Measurements from ENCODE around the gene AUTS2. TPM values are rescaled to one million over a fixed set of nuclear protein-coding genes. Genes with fewer than 3 reads are reported as not detected.
"Not testable (repeated sequence)": the region's sequence is repeated elsewhere in the genome, so short reads cannot be mapped to it uniquely, and the experiment has no call there.

AUTS2 gene
- total RNA-seq, 1 experiment from 2014 or later = 2.2 TPM

DNA sequence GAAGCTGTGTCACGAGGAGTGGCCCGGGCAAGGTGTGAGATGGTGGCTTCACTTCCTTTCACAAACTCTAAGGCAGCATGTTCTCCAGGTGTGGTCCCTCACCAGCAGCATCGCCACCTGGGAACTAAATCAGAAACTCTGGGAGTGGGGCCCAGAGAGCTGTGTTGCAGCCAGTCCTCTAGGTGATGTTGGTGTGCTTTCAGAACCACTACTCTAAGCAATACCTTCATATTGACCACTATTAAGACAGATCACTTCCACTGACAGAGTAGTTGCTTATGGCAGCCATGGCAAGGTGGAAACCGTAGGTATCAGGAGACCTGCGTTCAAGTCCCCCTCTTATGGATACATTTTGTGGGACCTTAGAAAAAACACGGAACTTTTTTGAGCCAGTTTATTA lies 1037.9 kb downstream of the AUTS2 start:
- H3K4me3 ChIP-seq = no peak overlapping the region
- no peaks in the 10 kb centered on the region for H3K36me3 ChIP-seq
- H3K9me3 ChIP-seq = no peaks in the 10 kb centered on the region
- DNase-seq = no peak
- no peaks in the 10 kb centered on the region for H3K27me3 ChIP-seq

DNA sequence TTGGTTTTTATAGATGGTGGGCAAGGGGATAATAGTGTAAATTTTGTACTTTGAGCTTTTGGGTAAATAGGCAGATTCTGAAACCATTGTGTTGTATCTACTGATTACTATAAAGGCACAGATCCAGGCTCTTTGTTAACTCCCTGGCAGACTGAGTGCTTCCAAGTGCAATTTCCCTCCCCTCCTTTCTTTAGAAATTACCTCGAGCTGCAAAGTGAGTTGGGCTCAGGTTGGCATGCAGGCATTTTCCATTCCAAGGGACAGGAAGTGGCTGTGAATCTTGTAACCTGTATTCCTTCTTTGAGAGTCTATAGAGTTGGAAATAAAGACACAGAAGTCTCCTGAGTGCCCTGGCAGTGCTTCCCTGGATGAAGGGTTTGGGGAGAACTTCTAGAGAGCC lies 1039.5 kb downstream of the AUTS2 start:
- H3K9me3 ChIP-seq = no peaks in the 10 kb centered on the region
- no peak overlapping the region for H3K4me3 ChIP-seq
- H3K36me3 ChIP-seq = no peaks in the 10 kb centered on the region
- no peak for DNase-seq
- no peaks in the 10 kb centered on the region for H3K27me3 ChIP-seq

DNA sequence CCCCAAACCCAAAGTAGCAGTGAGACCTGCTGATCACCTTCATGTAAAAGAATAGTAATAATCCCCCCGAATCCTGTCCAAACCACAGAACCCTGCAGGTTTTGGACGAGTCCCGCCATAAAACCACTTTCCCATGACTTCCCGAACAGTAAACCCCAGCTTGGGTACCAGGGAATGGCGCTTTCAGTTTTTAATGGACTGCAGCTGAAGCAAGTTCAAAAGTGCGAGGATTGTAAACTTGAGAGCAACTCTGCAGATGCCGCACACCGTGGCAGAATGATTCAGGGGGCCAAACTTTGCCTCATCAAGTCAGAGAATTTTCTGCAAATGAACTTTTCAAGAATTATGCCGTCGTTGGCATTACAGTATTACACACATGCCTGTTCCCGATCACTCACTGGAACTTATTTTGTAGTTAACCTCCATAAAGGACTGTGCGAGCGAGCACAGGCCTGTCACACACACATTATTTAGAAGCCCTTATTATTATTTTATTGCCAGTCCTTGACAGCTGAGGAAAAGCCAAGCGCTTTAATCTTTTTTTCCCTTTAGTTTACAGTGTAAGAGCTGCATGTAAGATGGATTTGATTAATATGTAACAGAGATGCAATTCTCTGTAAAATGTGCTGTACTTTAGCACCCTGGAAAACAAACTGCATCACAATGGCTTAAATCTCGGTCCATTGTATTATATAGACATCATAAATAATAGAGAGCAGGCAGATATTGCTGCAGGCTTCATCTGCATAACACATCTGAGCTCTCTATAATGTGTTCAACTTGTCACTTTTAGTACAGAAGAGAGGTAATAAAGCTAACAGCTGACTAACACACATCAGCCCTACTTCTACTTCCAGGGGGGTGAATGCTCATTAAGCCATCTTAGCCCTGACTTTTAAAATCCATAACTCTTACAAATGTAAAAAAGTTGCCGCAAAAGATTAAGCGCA lies 1040.2 kb downstream of the AUTS2 start:
- no peaks in the 10 kb centered on the region for H3K36me3 ChIP-seq
- H3K9me3 ChIP-seq = no peaks in the 10 kb centered on the region
- no peak overlapping the region for H3K4me3 ChIP-seq
- H3K27me3 ChIP-seq = no peaks in the 10 kb centered on the region
- DNase-seq = no peak

DNA sequence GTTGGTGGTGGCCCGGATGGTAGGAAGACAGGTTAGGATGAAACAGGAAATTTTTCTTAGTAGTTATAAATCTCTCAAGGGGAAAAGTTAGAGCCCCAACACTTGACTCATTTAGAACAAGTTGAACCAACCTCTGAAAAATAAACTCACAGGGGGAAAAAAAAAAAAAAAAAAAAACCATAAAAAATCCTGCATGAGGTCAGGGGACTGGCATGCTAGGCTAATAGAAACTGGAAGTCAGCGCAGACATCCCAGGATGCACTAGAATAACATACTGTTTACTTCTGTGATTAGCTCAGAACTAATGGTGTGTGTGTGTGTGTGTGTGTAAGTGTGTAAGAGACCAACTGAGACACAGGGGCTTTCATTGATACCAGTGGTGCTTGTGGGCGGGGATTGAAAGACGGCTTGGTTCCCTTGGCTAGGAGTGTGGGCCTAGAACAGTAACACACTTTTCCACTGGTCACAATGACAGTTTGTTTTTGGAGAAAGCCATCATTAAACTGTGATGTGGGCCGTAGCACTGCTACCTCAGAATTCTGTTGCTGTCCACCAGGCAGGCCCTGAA lies 1042.1 kb downstream of the AUTS2 start:
- DNase-seq = no peak
- Histone ChIP-seq H3K4me3 (no peak overlapping the region), H3K27me3 (no peaks in the 10 kb centered on the region), H3K36me3 (no peaks in the 10 kb centered on the region), H3K9me3 (no peaks in the 10 kb centered on the region)

DNA sequence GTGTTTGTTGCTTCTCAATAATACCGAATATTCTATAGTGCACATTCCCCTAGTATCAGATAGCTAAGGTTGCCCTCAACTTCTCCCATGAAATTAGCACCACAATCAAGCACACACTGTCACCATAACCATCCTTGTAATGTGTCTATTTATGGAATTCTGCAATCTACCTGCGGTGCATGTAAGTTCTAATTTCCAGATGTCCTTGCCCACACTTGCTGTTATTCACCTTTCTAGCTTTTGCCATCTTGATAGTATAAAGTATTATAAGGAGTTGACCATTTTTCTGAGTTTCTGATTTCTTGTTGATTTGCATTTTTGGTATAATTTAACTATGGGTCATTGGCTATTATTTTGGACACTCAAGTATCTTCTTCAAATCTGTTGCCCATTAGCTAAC lies 1043.6 kb downstream of the AUTS2 start:
- H3K9me3 ChIP-seq = no peaks in the 10 kb centered on the region
- no peak for DNase-seq

DNA sequence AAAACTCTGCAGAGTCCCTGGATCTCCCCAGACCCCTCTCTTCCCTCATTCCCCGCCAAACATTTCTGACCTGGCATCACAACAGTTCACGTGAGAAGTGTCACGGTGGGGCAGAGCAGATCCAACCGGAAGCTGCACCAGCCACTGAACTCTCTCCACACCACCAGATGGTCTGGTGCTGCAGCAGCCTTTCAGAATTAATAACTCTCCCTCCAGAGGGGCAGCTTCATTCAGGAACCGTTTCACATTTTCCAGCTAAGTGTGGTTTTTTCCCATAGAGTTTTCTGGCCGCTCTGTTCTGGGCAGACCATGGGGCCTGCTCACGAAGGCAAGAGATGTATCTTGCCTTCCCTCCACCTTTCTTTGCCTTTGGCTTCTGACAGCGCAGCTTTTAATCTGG lies 1047.0 kb downstream of the AUTS2 start:
- no peaks in the 10 kb centered on the region for H3K27me3 ChIP-seq
- H3K36me3 ChIP-seq = no peaks in the 10 kb centered on the region
- no peaks in the 10 kb centered on the region for H3K9me3 ChIP-seq
- H3K4me3 ChIP-seq = no peak overlapping the region
- DNase-seq = no peak

More for the DNA sequence above, 1043.6 kb downstream of the AUTS2 start:
- H3K36me3 ChIP-seq = no peaks in the 10 kb centered on the region
- H3K27me3 ChIP-seq = no peaks in the 10 kb centered on the region
- no peak overlapping the region for H3K4me3 ChIP-seq

DNA sequence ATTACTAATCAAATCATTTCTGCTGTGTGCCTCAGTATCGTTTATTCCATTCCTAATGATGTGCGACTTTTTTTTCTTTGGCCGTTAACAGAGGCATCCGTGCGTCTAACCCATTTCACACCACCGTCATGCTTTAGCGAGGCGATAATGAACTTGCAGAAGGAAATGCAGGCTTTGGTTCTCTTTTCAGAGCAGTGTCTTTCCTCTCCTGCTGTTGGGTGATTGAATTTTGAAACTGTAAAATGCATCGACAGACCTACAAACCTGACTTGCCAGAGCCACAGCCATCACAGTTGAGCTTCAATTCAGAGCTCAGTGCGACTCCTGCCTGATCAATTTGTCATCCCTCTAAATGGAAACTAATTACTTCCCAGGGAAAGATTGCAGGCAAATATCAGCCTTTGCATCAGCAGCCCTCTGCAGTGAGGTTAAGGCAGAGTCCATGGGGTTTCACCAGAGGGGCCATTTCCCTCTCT lies 1047.6 kb downstream of the AUTS2 start:
- Histone ChIP-seq H3K9me3 (no peaks in the 10 kb centered on the region), H3K36me3 (no peaks in the 10 kb centered on the region), H3K4me3 (no peak overlapping the region), H3K27me3 (no peaks in the 10 kb centered on the region)
- DNase-seq = no peak

DNA sequence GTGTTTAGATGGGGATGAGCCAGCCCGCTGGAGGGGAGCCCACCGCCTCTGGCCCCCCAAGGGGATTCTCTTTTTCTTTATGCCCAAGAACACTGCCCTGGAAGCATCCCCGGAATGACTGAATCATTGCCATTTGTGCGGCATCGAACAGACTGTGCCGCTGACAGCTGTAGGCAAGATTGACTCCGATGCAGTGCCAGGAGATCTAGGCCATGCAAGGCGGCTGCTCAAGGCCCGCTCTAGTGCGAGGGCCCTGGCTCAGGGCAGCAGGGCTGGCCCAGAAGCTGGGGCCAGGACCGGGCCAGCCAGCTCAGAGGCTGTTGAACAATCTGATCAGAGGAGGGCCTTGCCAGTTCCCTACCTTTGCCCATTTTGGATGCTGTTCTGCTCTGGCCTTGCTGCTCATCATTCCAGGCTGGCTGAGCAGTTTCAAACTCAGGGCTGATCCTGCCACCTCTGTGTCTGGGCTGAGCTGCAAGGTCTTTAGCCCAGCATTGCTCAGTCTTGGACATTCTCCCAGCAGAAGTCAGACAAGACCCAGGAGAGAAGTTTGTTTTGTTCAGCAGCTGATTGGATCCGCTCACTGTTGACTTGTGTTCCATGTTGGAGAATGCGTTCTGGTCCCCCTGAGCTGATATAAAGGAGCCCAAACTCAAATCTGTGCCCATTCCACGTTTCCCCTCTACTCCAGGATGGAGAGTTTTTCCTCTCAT lies 1048.4 kb downstream of the AUTS2 start:
- no peak for DNase-seq
- H3K9me3 ChIP-seq = no peaks in the 10 kb centered on the region
- no peaks in the 10 kb centered on the region for H3K36me3 ChIP-seq
- H3K27me3 ChIP-seq = no peaks in the 10 kb centered on the region
- H3K4me3 ChIP-seq = no peak overlapping the region

DNA sequence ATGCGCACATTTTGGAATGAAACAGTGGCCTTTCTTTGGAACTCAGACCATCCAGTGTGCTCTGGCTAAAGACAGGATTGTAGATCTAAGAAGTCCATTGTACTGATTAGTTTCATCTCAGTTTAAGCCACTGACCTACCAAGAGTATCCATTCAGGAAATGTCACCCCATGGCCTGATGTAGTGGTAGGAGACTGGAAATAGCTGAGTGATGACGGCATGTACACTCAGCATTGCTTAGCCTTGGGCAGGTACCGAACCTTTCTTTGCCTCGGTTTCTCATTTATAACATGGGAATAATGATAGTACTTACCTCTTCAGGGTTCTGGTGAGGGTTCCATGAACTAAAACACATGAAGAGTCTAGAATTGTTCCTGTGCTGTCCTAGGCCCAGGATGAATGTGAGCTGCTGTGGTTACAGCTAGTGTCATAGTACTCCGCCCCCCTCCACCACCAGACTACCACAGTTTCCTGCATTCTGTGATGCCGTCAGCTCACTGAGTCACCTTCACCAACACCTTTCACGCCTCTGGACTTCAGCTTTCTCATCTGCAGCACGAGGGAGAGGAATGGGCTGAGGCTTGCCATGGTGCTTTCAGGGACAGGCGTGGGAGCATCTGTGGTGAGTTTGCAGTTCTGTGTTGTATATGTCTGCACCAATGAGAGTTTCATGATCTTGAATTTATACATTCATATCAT lies 1049.7 kb downstream of the AUTS2 start:
- no peaks in the 10 kb centered on the region for H3K27me3 ChIP-seq
- no peak for DNase-seq
- H3K9me3 ChIP-seq = no peaks in the 10 kb centered on the region
- no peak overlapping the region for H3K4me3 ChIP-seq
- H3K36me3 ChIP-seq = no peaks in the 10 kb centered on the region

DNA sequence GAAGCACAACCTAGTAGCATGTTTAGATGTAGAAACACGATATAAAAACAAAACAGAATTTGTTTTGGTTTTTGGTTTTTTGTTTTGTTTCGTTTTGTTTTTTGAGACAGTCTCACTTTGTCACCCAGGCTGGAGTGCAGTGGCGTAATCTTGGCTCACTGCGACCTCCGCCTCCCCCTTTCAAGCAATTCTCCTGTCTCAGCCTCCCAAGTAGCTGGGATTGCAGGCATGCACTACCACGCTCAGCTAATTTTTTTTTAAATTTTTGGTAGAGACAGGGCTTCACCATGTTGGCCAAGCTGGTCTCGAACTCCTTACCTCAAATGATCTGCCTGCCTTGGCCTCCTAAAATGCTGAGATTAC lies 1050.2 kb downstream of the AUTS2 start:
- not testable (repeated sequence) for DNase-seq, H3K36me3 ChIP-seq, H3K9me3 ChIP-seq, H3K4me3 ChIP-seq, H3K27me3 ChIP-seq

DNA sequence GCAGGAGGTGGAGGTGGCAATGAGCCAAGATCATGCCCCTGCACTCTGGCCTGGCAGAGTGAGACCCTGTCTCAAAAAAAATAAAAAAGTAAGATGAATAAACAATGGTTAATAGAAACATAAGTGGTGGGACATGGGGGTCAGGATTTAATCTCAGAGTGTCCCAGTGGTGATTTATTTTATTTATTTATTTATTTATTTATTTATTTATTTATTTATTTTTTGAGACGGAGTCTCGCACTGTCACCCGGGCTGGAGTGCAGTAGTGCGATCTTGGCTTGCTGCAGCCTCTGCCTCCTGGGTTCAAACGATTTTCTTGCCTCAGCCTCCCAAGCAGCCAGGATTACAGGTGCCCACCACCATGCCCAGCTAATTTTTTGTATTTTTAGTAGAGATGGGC lies 1051.0 kb downstream of the AUTS2 start:
- no peak overlapping the region for H3K4me3 ChIP-seq
- no peaks in the 10 kb centered on the region for H3K36me3 ChIP-seq
- no peak for DNase-seq
- H3K9me3 ChIP-seq = no peaks in the 10 kb centered on the region
- no peaks in the 10 kb centered on the region for H3K27me3 ChIP-seq

DNA sequence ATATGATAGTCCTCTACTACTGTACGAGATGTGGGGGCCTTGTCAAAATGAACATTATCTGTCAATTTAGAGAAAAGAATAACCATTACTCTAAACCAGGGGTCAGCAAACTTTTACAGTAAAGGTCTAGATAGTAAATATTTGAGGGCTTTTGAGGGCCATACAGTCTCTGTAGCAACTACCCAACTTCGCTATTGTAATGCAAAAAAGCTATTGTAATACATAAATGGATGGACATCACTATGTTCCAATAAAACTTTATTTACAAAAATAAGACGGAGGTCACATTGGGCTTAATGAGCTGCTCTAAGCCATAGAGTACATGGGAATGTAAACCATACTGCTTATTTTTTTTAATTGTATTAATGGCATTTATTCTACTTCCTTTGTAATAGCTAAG lies 1055.9 kb downstream of the AUTS2 start:
- DNase-seq = no peak
- H3K36me3 ChIP-seq = no peaks in the 10 kb centered on the region
- no peaks in the 10 kb centered on the region for H3K27me3 ChIP-seq
- H3K9me3 ChIP-seq = no peaks in the 10 kb centered on the region
- no peak overlapping the region for H3K4me3 ChIP-seq

DNA sequence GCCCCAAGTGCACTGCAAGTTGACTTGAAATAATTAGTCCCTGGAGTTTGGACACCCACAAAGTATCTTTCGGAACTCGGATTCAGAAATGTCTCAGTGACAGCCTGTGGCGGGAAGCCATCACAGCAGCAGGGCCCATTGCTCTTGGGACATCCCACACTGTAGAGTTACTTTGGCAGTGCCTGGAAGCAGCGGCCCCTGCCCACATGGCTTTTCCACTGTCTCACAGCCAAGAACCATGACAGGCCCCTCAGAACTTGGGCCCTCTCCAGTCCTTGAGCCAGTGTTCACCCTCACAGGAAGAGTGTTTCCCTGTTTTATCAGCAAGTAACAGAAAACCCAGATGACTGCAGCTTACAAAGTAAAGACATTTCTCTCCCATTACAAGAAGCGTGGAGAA lies 1056.7 kb downstream of the AUTS2 start:
- H3K9me3 ChIP-seq = no peaks in the 10 kb centered on the region
- no peaks in the 10 kb centered on the region for H3K36me3 ChIP-seq
- DNase-seq = no peak
- no peak overlapping the region for H3K4me3 ChIP-seq
- no peaks in the 10 kb centered on the region for H3K27me3 ChIP-seq

DNA sequence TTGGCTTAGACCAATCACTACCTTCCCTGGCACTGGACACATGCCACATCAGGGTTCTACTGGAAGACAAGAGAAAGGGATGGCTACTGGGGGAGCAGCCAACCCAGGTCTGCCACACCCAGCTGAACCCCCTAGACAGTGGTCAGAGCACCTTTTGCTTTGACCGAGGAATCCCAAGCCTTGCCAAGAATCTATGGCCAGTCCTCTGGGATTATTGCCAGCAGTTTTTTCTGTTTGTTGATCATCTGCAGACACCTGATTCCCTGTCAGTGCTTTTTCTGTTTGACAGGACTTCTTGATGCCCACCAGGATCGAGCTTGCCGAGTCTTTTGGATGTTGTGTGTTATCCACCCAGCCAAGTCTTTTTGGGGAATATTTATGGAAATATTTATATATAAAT lies 1057.4 kb downstream of the AUTS2 start:
- H3K27me3 ChIP-seq = no peaks in the 10 kb centered on the region
- no peaks in the 10 kb centered on the region for H3K9me3 ChIP-seq
- no peak for DNase-seq
- H3K4me3 ChIP-seq = no peak overlapping the region
- no peaks in the 10 kb centered on the region for H3K36me3 ChIP-seq

DNA sequence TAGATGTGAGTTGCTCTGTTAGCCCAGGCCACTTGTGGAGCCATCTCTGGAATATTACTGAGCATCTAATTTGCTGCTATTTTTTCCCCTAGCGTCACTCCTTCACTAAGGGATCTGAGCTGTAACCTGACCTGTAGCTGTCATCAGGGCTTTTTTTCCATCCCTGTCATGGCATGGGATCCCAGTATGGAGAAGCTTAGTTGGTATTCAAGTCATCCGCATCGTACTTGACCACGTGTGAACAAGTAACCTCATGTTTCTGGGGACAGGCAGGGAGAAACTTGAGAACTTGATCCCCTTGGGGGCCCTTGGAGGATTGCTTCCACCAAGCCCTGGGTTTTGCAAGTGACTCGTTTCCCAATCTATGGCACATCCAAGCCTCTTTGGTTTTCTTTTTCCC lies 1059.3 kb downstream of the AUTS2 start:
- H3K4me3 ChIP-seq = no peak overlapping the region

DNA sequence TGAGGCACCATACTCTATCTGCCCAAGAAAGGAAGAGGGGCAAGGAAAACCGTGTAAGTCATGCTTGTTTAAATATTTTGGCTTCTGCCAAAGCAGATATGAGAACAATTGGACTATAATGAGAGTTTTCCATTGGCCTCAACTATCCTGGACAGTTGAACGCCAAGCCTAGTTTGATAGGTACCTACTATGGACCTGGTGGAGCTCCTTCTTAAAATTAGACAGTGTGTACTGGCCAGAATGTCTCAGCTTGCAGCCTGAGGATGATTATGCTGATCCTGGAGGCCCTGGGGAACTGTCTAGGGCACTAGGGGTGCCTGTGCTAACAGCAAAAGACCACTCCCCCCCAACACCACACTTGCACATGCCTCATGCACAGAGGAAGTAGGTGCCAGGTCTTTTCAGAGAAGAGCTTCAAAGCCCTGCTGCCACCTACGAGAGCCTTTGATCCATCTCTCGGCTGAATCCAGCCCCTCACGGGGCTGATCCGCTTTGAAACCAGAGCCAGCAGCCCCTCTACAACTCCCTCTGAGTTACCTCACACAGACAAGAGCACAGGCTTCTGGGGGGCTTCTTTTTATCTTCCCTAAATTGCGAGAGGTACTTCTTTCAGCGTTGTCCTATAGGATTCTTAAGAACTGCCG lies 1059.8 kb downstream of the AUTS2 start:
- no peak overlapping the region for H3K4me3 ChIP-seq
- H3K36me3 ChIP-seq = no peaks in the 10 kb centered on the region
- no peaks in the 10 kb centered on the region for H3K9me3 ChIP-seq
- no peaks in the 10 kb centered on the region for H3K27me3 ChIP-seq
- no peak for DNase-seq

More for the DNA sequence above, 1059.3 kb downstream of the AUTS2 start:
- DNase-seq = no peak
- H3K36me3 ChIP-seq = no peaks in the 10 kb centered on the region
- H3K9me3 ChIP-seq = no peaks in the 10 kb centered on the region
- no peaks in the 10 kb centered on the region for H3K27me3 ChIP-seq

Measured in MG63 (cell line).